Measurements from ENCODE around the gene SUPV3L1.
"Not testable (repeated sequence)": the region's sequence is repeated elsewhere in the genome, so short reads cannot be mapped to it uniquely, and the experiment has no call there.

Gene SUPV3L1

GRCh38 chr10:69172241-69172982 is 7.6 kb upstream of the SUPV3L1 start:
- DNase-seq (ENCODE audit: extremely low read depth, low read depth), result peak; percentile 25
- TF ChIP-seq CTCF (IDR thresholded peaks at IDR 0.05; ENCODE audit: low read depth, low read length), result no peak

GRCh38 chr10:69175326-69175725 is 4.7 kb upstream of the SUPV3L1 start:
- DNase-seq (ENCODE audit: extremely low read depth, low read depth), result not testable (repeated sequence)

GRCh38 chr10:69176823-69177222 is 3.2 kb upstream of the SUPV3L1 start:
- no peak for TF ChIP-seq CTCF (IDR thresholded peaks at IDR 0.05; ENCODE audit: low read depth, low read length)
- DNase-seq (ENCODE audit: extremely low read depth, low read depth), result no peak

- DNase-seq (ENCODE audit: extremely low read depth, low read depth), result no peak
- TF ChIP-seq CTCF (IDR thresholded peaks at IDR 0.05; ENCODE audit: low read depth, low read length), result no peak
These were observed 818 bp upstream of the SUPV3L1 start for GRCh38 chr10:69179089-69179742.

GRCh38 chr10:69180525-69181204 is 631 bp downstream of the SUPV3L1 start:
- no peak for DNase-seq (ENCODE audit: extremely low read depth, low read depth)
- TF ChIP-seq CTCF (IDR thresholded peaks at IDR 0.05; ENCODE audit: low read depth, low read length), result no peak

GRCh38 chr10:69181433-69181832 is 1.4 kb downstream of the SUPV3L1 start:
- no peak for TF ChIP-seq CTCF (IDR thresholded peaks at IDR 0.05; ENCODE audit: low read depth, low read length)
- no peak for DNase-seq (ENCODE audit: extremely low read depth, low read depth)

- no peak for DNase-seq (ENCODE audit: extremely low read depth, low read depth)
- no peak for TF ChIP-seq CTCF (IDR thresholded peaks at IDR 0.05; ENCODE audit: low read depth, low read length)
These were observed 2.0 kb downstream of the SUPV3L1 start for GRCh38 chr10:69182005-69182404.
